ENCODE measurements around the gene RAB4A. TPM values are rescaled to one million over a fixed set of nuclear protein-coding genes. Genes with fewer than 3 reads are reported as not detected.
A peak's percentile ranks its signal among the peaks of the same experiment; 100 is the strongest.

RAB4A gene
- total RNA-seq, 1 experiment from 2014 or later: 98.9 TPM

DNA sequence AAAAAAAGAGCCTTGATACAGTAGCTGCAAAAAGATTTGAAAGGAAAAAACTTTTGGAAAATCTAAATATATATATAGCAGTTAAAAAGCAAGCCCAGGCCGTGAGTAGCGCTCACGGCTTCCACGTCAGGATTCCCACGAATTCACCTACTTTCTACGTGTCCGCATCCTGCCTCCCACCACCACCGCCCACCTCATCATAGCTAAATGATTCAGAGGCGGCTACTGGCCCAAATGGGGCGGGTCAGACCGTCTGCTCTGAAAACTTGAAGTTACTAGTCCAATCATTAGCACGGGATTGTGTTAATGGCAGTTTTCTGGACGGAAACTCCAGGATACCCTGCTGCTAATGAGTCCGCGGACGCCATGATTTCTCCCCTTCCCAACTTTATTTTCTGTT is 73.2 kb downstream of the RAB4A start:
- peak overlapping the region; percentile 88 for H3K4me3 Mint-ChIP-seq (ENCODE audit: unreplicated experiment)
- no peak for DNase-seq
- Histone ChIP-seq H3K4me3 (ENCODE audit: low read depth, low read length) (no peak overlapping the region), H3K9me3 (no peaks in the 10 kb centered on the region), H3K36me3 (ENCODE audit: control insufficient read depth, insufficient read depth, low read length) (no peaks in the 10 kb centered on the region), H3K4me1 (peaks cover 13% of the 10 kb centered on the region; the same call in 1 of the 2 replicates), H3K27me3 (replicated peaks; ENCODE audit: control insufficient read depth, insufficient read depth, low read length) (no peaks in the 10 kb centered on the region)
- H3K4me1 Mint-ChIP-seq (ENCODE audit: low read depth, unreplicated experiment): peaks cover 15% of the 10 kb centered on the region
- CTCF ChIA-PET: no interaction called here
- POLR2A ChIA-PET: no interaction called here
- H3K27me3 Mint-ChIP-seq (ENCODE audit: insufficient read depth, unreplicated experiment): no peaks in the 10 kb centered on the region
- no peaks in the 10 kb centered on the region for H3K36me3 Mint-ChIP-seq (ENCODE audit: insufficient read depth, unreplicated experiment)
- TF ChIP-seq CTCF (IDR thresholded peaks at IDR 0.05; ENCODE audit: insufficient read depth in 1 of 2, low read depth in 1 of 2, low read length in 1 of 2, severe bottlenecking in 1 of 2, unreplicated experiment in 1 of 2): no peak
- H3K27ac Mint-ChIP-seq (ENCODE audit: unreplicated experiment): no peak overlapping the region
- intact Hi-C loops (cut with micrococcal nuclease; ENCODE audit: unreplicated experiment): no loop called here
- no TSS peak for BruUV-seq (replicated peaks)
- H3K9me3 Mint-ChIP-seq (ENCODE audit: unreplicated experiment): peaks cover 9% of the 10 kb centered on the region

GRCh38 chr1:229344937-229345684 is 74.2 kb downstream of the RAB4A start:
- no peak overlapping the region for H3K27ac Mint-ChIP-seq (ENCODE audit: unreplicated experiment)
- intact Hi-C loops (cut with micrococcal nuclease; ENCODE audit: unreplicated experiment): no loop called here
- Histone ChIP-seq H3K36me3 (ENCODE audit: control insufficient read depth, insufficient read depth, low read length) (no peaks in the 10 kb centered on the region), H3K9me3 (no peaks in the 10 kb centered on the region), H3K4me1 (peaks cover 13% of the 10 kb centered on the region; the same call in 1 of the 2 replicates), H3K4me3 (ENCODE audit: low read depth, low read length) (no peak overlapping the region), H3K27me3 (replicated peaks; ENCODE audit: control insufficient read depth, insufficient read depth, low read length) (no peaks in the 10 kb centered on the region)
- no peaks in the 10 kb centered on the region for H3K36me3 Mint-ChIP-seq (ENCODE audit: insufficient read depth, unreplicated experiment)
- CTCF ChIA-PET: no interaction called here
- no TSS peak for BruUV-seq (replicated peaks)
- H3K27me3 Mint-ChIP-seq (ENCODE audit: insufficient read depth, unreplicated experiment): no peaks in the 10 kb centered on the region
- POLR2A ChIA-PET: no interaction called here
- H3K4me1 Mint-ChIP-seq (ENCODE audit: low read depth, unreplicated experiment): peaks cover 6% of the 10 kb centered on the region
- no peak for DNase-seq
- peaks cover 9% of the 10 kb centered on the region for H3K9me3 Mint-ChIP-seq (ENCODE audit: unreplicated experiment)
- H3K4me3 Mint-ChIP-seq (ENCODE audit: unreplicated experiment): peak overlapping the region; percentile 9
- no peak for TF ChIP-seq CTCF (IDR thresholded peaks at IDR 0.05; ENCODE audit: insufficient read depth in 1 of 2, low read depth in 1 of 2, low read length in 1 of 2, severe bottlenecking in 1 of 2, unreplicated experiment in 1 of 2)

DNA sequence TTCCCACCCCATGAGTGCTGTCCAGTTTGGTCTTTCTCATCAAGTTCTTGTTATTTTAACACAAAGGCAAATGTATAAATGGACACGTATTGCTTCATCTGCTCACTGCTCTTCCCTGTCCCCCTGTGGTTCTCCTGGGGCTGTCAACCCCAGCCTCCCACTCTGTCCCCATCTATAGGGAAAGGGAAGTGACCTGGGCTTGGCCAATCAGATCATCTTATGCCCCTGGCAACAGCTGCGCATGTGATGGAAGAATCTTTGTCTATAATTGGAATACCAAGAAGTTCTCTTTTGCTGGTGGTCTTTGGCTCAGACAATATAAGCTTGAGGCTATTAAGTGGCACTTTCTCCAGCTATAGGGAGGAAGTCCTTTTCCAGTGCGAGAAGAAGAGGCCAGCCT is 76.6 kb downstream of the RAB4A start:
- H3K4me1 ChIP-seq: 0 out of 2 replicates have a peak, but pooled peaks cover 5% of the 10 kb centered on the region
- no peak overlapping the region for H3K4me3 Mint-ChIP-seq (ENCODE audit: unreplicated experiment)
- peaks cover 9% of the 10 kb centered on the region for H3K9me3 Mint-ChIP-seq (ENCODE audit: unreplicated experiment)
- no peaks in the 10 kb centered on the region for H3K9me3 ChIP-seq
- no peak overlapping the region for H3K4me3 ChIP-seq (ENCODE audit: low read depth, low read length)
- BruUV-seq (replicated peaks): no TSS peak
- ChIA-PET CTCF (no interaction called here), POLR2A (no interaction called here)
- no peaks in the 10 kb centered on the region for H3K36me3 ChIP-seq (ENCODE audit: control insufficient read depth, insufficient read depth, low read length)
- no peaks in the 10 kb centered on the region for H3K36me3 Mint-ChIP-seq (ENCODE audit: insufficient read depth, unreplicated experiment)
- intact Hi-C loops (cut with micrococcal nuclease; ENCODE audit: unreplicated experiment): no loop called here
- no peak overlapping the region for H3K27ac Mint-ChIP-seq (ENCODE audit: unreplicated experiment)
- no peak for DNase-seq
- TF ChIP-seq CTCF (IDR thresholded peaks at IDR 0.05; ENCODE audit: insufficient read depth in 1 of 2, low read depth in 1 of 2, low read length in 1 of 2, severe bottlenecking in 1 of 2, unreplicated experiment in 1 of 2): no peak
- H3K27me3 Mint-ChIP-seq (ENCODE audit: insufficient read depth, unreplicated experiment): no peaks in the 10 kb centered on the region
- peaks cover 6% of the 10 kb centered on the region for H3K4me1 Mint-ChIP-seq (ENCODE audit: low read depth, unreplicated experiment)
- H3K27me3 ChIP-seq (replicated peaks; ENCODE audit: control insufficient read depth, insufficient read depth, low read length): no peaks in the 10 kb centered on the region
